HEK293T (cell line): Measurements from ENCODE around the gene CGNL1.

Experiments used
- FOXM1 ChIP-seq: fragments of 450-650 bp; IDR thresholded peaks from 2 replicates; pipeline ENCODE4 v1.6.1; 2017; ENCODE audit warnings: mild to moderate bottlenecking, borderline replicate concordance
- LEF1 ChIP-seq: fragments of 450-650 bp; IDR thresholded peaks from 2 replicates; pipeline ENCODE4 v1.6.1; 2017; ENCODE audit warnings: mild to moderate bottlenecking, borderline replicate concordance
- PKNOX1 ChIP-seq: fragments of 450-650 bp; IDR thresholded peaks from 2 replicates; pipeline ENCODE4 v1.6.1; 2016

- TF ChIP-seq FOXM1 (no peak), LEF1 (no peak), PKNOX1 (no peak)
Observed at GRCh38 chr15:57505056-57505715, 128.9 kb downstream of the CGNL1 start.
